SH-SY5Y (cell line): Measurements from ENCODE around the gene CCDC137.

Source experiments
- GATA2 ChIP-seq: IDR thresholded peaks from 2 replicates; pipeline ENCODE4 v1.6.1; 2011; ENCODE audit warnings: mild to moderate bottlenecking, low read depth, low read length
- GATA3 ChIP-seq: IDR thresholded peaks from 2 replicates; pipeline ENCODE4 v1.6.1; 2011; ENCODE audit warnings: low read depth, mild to moderate bottlenecking, low read length, moderate library complexity

GRCh38 chr17:81644496-81644895 lies 22.0 kb upstream of the CCDC137 start:
- TF ChIP-seq GATA3 = no peak
- TF ChIP-seq GATA2 = no peak
